HG03521 (cell line): ENCODE data around the gene MAST4.

Source experiments
- ATAC-seq: cut with Tn5 transposase; IDR thresholded peaks from one replicate; pipeline ENCODE4 v1.9.1; 2021; ENCODE audit warnings: mild to moderate bottlenecking, moderate library complexity; ENCODE audit not compliant: unreplicated experiment

MAST4 gene

DNA sequence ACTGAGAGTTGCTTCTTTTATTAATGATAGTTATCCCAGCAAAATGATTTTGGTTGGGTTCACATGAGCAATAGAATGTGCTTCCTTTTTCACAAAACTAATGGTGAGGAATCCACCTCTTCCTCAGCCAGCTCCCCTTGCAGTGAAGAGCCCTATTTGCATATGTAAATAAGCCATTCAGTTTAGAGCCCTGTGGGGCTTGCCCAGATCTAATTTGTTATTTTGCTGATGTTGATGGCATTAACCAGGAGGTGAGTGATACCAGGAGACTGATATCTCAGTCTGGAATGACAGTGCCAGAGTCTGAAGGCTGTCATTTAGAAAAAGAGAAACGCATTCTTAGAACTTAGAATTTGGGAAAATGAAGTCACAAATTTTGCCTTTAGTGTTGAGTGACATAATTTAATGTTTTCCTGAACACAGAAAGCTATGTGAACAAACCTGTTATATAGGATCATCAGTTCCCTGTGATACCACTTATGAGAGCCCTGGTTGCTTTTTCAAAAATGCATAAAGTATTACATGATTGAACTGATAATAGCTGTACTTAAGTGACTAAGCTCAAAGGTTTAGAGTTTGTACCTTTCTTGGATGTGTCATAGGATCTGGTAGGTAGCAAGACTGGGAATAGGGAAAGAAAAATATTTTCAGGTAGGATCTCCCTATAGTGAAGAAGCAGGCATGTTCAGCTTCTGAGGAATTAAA, 271.6 kb downstream of the MAST4 start:
- no peak for ATAC-seq

DNA sequence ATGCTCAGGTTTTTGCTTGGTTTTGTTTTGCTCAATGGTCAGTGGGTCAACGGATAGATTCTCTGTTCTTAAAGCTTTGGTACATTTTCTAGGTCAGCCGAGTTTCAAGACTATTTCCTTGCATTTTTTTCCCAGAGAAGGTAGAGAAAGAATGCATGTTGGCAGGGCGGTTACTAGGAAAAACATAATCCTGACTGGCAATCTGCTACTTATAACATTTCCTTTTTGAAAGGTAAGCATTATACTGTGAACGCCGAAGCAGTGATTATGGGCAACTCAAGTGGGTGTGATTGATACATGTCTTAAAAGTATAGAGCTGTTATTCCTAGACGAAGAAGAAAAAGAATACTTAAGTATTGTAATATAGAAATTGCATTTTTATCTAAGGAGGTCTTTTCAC, 273.2 kb downstream of the MAST4 start:
- ATAC-seq, result no peak

DNA sequence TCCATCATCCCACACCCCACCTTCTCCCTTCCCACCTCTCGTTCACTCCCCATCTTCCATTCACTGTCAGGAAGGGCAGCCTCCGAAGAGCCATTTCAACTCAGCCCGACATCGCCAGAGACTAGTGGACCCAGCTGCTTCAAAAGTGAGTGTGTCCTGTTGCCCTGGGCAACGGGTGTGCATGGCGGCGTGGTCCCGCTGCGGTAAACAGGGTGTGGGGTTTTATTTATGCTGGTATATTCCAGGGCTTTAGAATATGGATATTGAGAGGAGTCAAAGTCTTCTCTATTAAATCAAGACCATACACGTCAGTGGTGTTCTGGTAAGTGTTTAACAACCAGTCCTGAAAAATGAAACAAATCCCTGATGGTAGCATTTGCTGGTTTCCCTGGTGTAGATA, 274.5 kb downstream of the MAST4 start:
- ATAC-seq, result no peak

DNA sequence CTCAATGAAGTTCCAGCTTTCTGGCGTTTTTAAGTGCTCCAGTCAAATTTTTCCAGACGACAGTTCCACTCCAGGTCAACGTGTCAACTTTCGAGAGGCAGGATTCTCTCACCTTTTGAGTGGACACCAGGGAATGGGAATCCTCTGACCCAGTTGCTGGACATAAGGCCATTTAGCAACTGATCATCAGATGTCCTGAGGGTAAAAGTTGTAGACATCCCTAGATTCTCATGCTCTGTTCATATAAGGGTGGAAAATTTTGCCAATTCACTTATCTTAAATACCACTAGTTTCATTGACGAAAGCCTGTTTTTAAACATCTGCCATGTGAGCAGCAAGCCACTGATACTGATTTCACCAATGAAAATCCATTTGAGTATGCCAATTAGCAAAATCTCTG, 275.5 kb downstream of the MAST4 start:
- ATAC-seq, result no peak

DNA sequence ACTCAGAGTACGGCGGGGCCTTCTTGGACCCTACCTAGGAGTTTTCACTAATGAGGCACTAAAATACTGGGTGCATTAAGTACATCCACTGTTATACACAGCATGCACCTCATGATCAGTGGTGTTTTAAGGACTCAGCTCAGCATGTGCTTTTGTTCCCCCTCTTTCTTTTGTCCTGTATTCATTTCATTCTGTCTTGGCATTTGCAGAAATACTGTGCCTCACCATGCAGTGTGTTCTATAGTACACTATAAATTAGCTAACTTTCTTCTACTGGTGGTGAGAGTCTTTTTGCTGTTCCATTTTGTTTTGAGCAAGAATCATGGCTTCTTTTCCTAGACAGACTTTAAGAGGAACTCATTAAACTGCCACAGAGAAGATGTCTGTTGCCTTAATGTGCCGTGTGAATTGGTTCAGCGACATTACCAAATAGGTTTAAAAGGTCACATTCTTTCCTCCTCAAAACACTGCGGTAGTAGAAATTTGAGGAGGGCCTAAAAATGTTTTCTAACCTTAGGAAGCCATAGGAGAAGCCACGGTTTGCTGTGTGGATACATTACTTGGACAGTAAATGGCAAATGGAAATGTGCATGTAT, 276.6 kb downstream of the MAST4 start:
- ATAC-seq, result no peak

DNA sequence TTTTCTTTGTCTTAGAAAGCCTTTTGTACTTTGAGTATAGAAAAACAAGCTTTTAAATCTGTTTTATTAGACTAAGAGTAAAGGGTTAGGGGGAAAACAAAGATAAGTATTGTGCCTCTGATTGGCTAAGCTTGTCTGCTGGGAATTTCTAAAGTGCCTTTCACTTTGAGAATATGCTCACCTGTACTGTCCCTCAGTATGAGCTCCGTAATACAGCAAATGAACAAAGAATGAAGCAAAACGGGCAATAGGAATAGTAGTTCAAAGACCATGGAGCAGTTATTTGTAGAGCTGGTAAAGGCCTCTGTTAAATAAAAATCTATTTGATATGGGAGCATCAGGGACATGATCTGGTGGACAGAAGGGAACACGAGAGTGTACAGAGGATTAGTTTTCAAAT, 277.8 kb downstream of the MAST4 start:
- no peak for ATAC-seq

DNA sequence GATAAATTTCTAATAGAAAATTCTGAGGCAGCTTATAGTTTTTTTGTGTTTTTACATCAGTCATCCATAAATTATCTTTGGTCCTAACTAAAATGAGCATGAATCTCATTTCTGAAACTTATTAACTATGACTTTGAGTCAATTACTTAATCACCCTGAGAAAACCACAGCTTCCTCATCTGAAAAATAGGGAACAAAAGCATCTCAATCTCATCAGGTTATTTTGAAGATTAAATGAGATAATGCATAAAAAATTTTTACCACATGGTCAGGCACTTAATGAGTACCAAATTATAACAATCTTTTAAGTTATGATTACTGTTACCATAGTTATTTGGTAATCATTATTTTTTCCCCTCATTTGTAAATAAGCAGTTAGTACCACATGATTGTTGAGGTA, 279.1 kb downstream of the MAST4 start:
- ATAC-seq, result no peak

DNA sequence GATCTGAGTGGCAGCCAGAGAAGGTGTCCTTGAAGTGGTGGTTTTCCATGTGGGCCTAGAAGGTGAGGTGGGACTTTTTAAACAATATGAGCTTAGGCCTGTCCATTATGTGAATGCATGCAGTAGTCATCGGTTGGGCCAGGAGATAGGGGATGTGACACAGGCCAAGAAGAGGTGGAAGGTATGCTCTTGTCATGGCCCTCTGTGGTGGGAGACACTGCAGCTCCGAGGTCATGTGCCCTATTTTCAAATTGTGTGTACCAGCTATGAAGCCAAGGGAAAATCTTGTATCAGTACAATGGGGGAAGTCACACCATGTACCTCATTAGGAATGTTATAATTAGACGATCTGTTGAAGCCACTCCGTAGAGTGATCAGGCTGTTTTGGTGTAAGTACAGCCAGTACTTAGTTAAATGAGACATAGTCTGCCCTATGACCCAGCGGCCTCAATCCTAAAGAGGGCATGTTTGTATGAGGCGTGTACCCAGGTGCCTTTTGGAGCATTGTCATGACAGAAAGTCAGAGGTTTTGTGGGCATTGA, 280.1 kb downstream of the MAST4 start:
- ATAC-seq, result no peak

DNA sequence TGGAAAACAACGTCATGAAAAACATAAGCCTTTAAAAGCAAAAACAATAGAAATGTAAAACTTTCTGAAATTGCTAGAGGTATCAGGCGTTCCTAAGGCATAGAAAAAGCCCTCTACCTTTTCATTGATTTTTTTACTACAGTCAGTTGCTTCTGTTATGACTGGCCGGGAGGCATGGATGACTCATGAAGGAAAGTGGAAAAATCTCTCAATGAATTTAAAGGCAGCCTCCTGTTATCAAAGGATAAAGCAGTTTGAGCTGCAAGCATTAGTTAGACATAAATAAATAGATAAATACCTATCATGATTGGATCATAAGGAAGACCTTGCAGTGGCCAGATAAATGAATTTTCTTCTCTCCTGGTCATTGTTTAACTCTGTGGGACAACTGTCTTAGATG, 281.6 kb downstream of the MAST4 start:
- no peak for ATAC-seq

DNA sequence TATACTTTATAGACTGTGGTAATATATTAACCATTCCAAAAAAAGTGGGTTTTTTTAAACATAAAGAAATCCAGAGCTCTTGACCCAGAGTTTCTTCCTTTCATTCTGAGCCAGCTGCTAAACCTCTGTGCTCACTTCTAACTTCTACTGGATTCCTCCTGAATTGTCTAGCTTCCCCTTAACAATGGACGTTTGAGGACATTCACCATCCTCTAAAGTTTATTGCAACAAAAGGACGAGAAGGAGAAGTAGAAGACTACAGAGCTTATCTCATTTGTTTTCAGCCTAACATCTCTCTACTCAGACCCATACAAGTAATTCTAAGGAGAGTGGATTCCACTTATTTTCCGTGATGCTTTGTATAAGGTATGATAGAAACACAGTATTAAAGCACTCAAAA, 284.2 kb downstream of the MAST4 start:
- no peak for ATAC-seq

DNA sequence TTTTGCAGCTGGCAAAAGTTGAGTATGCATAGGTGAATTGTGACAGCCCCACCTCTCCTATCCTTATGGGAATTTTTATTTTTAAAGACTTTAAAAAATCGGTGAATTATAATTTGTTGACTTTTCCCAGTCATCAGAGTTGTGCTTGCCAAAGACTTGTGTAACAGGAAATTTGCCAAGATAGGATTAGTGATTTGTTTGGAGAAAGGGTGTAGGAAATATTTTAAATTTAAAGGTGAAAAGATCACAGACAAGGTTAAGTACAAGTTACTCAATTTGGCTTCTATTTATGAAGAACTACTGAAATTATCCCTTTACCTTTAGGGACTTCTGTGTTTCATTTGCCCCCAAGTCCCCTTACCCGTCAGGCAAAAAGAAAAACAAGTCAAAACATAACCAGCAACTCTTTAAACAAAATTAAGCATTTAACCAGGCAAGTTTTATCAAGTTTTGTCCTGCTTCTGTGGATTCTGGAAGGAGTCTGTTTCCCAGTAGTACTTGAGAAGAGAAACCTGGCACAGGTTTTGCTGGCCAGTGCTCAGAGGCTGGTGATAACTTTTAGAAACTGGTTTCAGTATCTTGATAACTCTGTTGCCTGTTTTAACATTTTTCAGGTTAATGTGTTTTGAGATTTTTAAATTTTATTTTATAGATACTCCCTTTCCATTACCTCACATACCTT, 285.4 kb downstream of the MAST4 start:
- no peak for ATAC-seq

DNA sequence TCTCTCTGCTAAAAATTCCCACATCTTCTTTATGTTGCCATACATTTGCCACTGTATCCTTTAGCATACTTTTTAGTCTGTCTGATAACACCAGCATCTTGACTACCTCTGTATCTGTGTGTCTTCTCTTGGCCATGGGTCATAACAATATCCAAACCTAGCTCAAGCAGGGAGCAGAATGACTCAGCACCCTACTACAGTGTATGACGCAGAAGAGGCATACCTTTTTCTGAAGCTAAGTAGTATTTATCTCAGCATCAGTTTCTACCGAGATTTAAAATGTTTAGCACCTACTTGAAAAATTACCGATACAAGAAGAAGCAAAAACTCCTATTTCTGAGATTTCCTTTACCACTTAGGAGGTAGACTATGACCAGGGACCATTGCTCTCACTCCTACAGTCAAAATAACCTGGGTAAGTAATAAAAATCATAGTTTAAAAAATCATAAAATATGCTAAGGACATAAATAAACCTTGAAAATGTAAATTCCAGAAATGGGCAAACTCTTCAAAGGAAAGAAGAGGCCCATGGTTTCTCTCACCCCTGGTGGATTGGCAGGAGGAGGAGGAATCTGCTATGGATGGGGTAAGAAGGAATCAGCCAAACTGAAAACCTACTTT, 286.5 kb downstream of the MAST4 start:
- no peak for ATAC-seq

DNA sequence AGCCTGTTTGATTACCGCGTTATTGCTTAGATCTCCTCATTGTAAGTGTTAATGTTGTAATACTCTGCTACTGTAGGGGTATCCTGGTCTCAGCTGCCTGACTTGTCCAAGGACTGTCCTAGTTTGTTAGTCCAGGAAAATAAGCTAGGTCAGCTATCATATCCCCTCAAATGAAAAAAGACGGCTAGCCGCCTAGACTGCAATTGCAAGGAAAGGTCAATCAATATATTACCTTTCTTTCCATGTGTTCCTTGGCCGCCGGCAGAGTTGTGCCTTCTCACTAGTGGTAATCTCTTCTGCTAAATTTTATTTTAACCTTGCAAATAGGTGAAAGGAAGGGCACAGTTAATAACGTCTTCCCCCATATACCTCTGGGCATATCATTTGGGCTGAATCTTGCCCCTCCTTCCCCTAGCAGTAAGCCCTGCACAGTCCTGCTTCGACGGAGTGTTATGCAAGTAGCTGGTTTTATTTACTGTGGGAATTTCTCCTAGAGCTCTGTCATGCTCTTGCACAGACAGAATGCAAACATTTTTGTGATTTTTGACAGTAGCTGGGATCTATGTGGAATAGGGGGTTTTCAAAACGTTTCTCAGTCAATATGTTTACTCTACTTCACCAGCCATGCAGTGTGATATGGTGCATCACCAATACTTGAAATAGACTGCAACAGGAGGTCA, 288.5 kb downstream of the MAST4 start:
- ATAC-seq, result no peak

DNA sequence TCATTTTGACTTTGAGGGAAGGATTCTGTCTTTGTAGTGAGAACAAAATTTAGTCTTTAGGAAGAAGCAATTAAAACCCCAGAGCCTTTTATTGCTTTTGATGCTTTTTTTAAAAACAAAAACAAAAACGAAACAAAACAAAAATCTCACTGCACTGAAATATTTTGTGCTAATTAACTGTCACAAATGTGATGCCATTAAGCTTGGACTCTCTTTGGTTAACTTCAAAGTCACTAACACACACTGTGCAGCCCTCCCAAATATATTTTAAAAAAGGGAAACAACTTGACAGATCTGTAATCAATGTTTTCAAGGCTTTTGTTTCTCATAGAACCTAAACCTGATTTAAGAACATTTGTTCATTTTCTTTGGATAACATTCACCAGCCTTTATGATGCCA, 290.7 kb downstream of the MAST4 start:
- no peak for ATAC-seq

DNA sequence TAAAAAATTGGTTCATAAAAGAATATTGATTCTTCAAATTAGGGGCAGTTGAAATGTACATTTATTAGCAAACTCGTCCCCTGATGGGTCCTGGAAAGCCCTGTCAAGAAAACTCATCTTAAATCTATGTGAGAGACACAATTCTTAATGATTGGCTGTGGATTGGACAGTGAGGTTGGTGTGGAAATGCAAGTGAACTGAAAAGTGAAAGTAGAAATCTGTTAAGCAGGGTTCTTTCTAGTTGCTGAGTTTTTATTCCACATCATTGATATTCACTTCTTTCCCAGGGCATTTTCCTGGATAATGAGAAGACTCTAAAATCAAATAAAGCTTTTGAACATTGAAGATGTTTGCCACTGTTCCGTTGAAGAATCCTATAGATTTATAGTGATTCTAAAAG, 292.4 kb downstream of the MAST4 start:
- no peak for ATAC-seq

DNA sequence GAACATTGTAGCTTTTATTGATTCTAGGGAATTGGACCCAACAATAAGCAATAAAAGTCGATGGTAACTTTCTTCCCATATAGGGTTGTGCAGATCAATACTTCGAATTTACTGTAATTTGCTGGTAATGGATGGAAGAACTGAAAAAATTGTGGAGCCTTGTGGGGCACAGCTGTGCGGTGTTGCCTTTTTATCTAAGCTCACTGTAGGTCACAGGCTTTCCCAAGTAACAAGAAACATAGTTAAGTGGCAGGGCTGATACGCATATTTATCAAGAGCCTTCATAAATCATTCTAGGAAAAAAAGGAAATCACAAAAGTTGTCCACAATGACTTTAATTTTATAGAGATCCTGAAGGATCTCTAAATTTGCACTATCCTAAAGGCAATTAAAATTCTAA, 292.9 kb downstream of the MAST4 start:
- no peak for ATAC-seq

DNA sequence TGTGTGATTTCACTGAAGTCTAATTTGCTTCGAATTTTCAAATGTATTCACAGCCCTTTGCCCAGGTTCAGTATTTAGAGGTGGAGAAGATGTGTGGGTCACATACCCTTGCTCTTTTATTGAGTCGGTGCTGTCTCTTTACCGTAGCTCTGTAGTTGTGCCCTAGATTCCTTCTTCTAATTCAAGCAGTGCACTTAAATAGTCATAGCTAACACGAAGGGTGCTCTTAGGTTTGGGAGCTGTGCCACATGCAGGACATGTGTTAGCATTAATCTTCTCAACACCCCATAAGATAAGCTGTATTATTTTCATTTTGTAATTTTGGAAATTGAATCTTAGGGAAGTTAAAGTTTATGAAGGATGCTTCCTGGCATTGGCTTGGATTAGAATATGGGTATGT, 293.3 kb downstream of the MAST4 start:
- ATAC-seq, result no peak

DNA sequence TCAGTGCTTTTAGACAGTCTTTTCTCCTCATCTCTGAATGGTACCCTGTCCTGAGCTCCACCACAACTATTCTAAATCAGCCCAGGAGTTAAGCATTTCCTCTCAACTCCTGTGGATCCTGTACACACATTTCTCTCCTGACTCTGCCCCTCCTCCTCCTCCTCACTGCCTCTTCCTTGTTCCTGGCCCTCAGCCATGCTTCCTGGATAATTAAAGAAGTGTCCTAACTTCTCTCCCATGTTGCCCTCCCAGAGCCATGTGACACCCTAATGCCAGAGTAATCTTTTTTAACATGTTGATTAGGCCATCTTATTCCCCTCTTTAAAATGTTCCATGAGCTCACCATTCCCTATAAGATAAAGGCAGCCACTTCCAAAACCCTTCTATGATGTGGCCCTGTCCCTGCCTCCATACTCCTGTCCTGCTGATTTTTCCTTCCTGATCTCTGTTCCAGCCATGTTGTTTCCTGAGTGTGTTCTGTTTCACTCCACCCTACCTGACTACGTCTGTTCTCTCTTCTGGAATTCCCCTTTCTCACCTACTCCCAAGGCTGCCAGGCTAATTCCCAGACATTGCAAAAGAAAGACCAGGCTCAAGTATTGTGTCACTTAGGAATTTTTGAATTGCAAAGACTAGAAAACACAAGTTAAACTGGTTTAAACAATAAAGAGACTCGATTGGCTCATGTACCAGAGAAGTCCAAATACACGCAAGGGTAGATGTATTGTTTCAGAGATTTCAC, 295.2 kb downstream of the MAST4 start:
- no peak for ATAC-seq

DNA sequence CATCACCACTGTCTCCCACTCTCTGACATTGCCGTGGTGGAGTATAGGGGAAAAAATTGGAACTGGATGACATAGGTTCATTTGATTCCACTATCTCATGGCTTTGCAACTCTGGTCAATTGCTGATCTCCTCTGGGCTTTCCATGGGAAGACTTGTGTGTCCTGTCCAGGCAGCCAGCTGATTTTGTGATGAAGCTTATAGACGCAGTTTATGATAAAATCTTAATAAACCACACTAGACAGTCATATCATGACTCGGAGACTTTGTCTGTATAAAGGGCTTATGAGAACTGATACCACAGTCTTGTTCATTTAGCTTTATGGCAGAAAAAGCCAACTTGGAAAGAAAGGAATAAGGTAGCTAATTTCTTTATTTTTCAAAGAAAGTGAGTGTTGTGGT, 296.5 kb downstream of the MAST4 start:
- no peak for ATAC-seq

DNA sequence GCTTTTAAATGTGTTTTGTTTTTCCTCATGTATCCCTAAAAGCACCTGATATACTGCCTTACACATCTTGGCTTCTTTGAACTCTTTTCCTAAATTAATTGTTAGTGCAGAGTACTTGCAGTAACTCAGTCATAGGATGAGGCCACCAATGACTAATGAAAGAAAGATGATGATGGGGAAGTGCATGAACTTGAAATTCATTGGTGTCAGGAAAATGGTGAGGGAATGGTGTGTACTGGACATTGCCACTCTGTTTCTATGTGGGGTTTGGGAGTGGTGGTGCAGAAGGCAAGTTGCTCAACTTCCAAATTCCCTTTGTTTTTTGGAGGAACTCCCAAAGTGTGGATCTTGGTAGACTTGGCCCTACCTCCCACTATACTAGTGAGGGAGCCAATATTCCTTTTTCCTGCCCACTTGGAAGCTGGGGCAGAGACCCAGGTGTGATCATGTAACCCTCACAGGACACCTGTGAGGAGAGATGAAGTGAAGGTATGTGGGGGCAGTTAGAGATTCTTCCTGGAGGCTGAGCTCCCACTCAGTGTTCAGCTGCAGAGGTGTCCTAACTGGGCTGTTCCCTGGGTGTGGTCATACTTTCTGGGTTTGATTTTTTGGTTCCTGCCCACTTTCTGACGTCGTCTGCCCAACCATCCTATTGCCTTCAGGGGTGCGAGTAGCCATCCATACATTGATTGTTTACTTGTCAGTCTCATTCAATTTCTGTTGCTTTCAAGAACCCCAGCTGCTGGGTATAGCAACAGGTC, 298.5 kb downstream of the MAST4 start:
- ATAC-seq, result no peak
